Esophagus squamous epithelium (tissue), 4 donors: ENCODE data around the gene IQCK.

ENCODE experiments used
- POLR2A ChIP-seq, 4 donors: fragments of 450-650 bp; IDR thresholded peaks; one replicate each; pipeline ENCODE4 v1.6.1; 2017; ENCODE audit warnings: antibody characterized with exemption in 4 of 4, mild to moderate bottlenecking in 4 of 4, moderate library complexity in 3 of 4
- TF ChIP-seq, protein P1 (sequence below), 6 experiments: fragments of 450-650 bp in 4 of 6; fragments of 200-600 bp in 2 of 6; sonication (generic) in 2 of 6; IDR thresholded peaks; one replicate each; pipeline ENCODE4 v1.5.1; 2016 to 2019; ENCODE audit warnings: antibody characterized with exemption in 6 of 6, mild to moderate bottlenecking in 4 of 6, moderate library complexity in 4 of 6

DNA sequence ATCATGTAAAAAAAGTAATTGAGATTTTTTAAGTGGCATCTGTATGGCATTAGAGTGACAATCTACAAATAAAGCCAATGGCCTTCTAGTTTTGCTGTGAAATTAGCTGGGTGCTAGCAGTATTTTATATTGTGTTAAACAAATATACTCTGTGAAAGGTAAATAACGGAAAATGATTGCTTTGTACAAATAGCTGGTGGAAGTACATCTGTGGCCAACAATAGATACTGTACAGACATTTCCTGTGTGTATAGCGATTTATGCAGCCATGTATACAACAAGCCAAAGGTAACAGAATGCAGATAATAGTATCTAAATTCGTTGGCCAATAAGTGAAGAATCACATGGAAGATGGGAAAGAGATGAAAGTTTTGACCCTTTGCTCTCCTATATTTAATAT is 26.6 kb downstream of the IQCK start:
- TF ChIP-seq, protein P1, sequence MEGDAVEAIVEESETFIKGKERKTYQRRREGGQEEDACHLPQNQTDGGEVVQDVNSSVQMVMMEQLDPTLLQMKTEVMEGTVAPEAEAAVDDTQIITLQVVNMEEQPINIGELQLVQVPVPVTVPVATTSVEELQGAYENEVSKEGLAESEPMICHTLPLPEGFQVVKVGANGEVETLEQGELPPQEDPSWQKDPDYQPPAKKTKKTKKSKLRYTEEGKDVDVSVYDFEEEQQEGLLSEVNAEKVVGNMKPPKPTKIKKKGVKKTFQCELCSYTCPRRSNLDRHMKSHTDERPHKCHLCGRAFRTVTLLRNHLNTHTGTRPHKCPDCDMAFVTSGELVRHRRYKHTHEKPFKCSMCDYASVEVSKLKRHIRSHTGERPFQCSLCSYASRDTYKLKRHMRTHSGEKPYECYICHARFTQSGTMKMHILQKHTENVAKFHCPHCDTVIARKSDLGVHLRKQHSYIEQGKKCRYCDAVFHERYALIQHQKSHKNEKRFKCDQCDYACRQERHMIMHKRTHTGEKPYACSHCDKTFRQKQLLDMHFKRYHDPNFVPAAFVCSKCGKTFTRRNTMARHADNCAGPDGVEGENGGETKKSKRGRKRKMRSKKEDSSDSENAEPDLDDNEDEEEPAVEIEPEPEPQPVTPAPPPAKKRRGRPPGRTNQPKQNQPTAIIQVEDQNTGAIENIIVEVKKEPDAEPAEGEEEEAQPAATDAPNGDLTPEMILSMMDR (IDR thresholded peaks at IDR 0.05), result no peak
- TF ChIP-seq POLR2A (IDR thresholded peaks at IDR 0.05), result no peak
